K562 (cell line): ENCODE measurements around the gene MUC5B. TPM values are rescaled to one million over a fixed set of nuclear protein-coding genes. Genes with fewer than 3 reads are reported as not detected.

Source experiments
- ATAC-seq: fragments of 200-7000 bp; cut with Tn5 transposase; 3 replicates; pipeline ENCODE4 v1.9.1; 2020; ENCODE audit warnings: moderate library complexity
- BruUV-seq: library from RNA; stranded (reverse); fragments of 400-500 nt; replicated peaks from 2 replicates; lab custom pipeline; 2021; lab: Mats Ljungman, UMichigan
- CTCF ChIA-PET: fragments of 300-600 bp; formaldehyde crosslinking; extraction: SDS; loops from one replicate; lab custom pipeline; 2021; ENCODE audit warnings: low intra/inter-chr PET ratio; lab: Yijun Ruan, JAX
- POLR2A ChIA-PET: fragments of 300-600, 350-650 bp; sonication (Branson Sonifier 250); formaldehyde crosslinking; extraction: SDS; loops from one replicate; lab custom pipeline; 2021; ENCODE audit warnings: antibody characterized with exemption, inconsistent platforms; lab: Yijun Ruan, JAX
- DNase-seq, 4 experiments: peaks; one replicate each; pipeline versions ENCODE4 v3.0.0 to v3.0.0-alpha.2; 2011 to 2018; ENCODE audit warnings: low spot score in 3 of 4, mixed read lengths in 3 of 4; ENCODE audit errors: extremely low read depth in 1 of 4
- FAIRE-seq: peaks from 2 replicates; lab custom pipeline; 2011; peaks lifted over from hg19 to GRCh38; lab: Jason Lieb, UNC
- H2AFZ ChIP-seq: 2 replicates; pipeline ENCODE4 v1.6.0; 2011; ENCODE audit warnings: low read depth, low read length, control low read depth, inconsistent platforms
- H3K27ac ChIP-seq: fragments of 200-600 bp; 3 replicates; pipeline ENCODE4 v1.8.0; 2011; ENCODE audit warnings: low read depth, mild to moderate bottlenecking, control low read depth, inconsistent platforms, low read length, moderate library complexity, mixed read lengths; ENCODE audit errors: extremely low read depth
- H3K27me3 ChIP-seq, 2 experiments: fragments of 300-600 bp in 1 of 2; 2 replicates in 1 of 2; 3 replicates in 1 of 2; pipeline versions ENCODE4 v1.6.0 to v1.8.0; 2011; ENCODE audit warnings: inconsistent platforms in 2 of 2, low read length in 2 of 2, mild to moderate bottlenecking in 1 of 2, mixed read lengths in 1 of 2, moderate library complexity in 1 of 2; ENCODE audit not compliant: control insufficient read depth in 2 of 2, insufficient read depth in 2 of 2
- H3K36me3 ChIP-seq: fragments of 300-600 bp; 3 replicates; pipeline ENCODE4 v1.8.0; 2011; ENCODE audit warnings: mild to moderate bottlenecking, low read length, inconsistent platforms; ENCODE audit not compliant: control insufficient read depth, insufficient read depth
- H3K4me1 ChIP-seq, 2 experiments: fragments of 200-600 bp in 1 of 2; replicated peaks in 1 of 2; 2 replicates in 1 of 2; 3 replicates in 1 of 2; pipeline versions ENCODE4 v1.5.1 to v1.8.0; 2011; ENCODE audit warnings: inconsistent platforms in 2 of 2, low read length in 2 of 2, mild to moderate bottlenecking in 1 of 2, mixed read lengths in 1 of 2, moderate library complexity in 1 of 2; ENCODE audit not compliant: control insufficient read depth in 2 of 2, insufficient read depth in 2 of 2
- H3K4me2 ChIP-seq: 2 replicates; pipeline ENCODE4 v1.6.1; 2011; ENCODE audit warnings: low read length, control low read depth, inconsistent platforms, mixed read lengths; ENCODE audit not compliant: insufficient read depth
- H3K4me3 ChIP-seq: fragments of 200-600 bp; sonication (generic), shearing (Covaris generic); 2 replicates; pipeline ENCODE4 v1.5.1; 2016; ENCODE audit warnings: control low read depth, inconsistent platforms
- H3K79me2 ChIP-seq: fragments of 200-600 bp; 3 replicates; pipeline ENCODE4 v1.8.0; 2011; ENCODE audit warnings: low read length, inconsistent platforms; ENCODE audit not compliant: control insufficient read depth, insufficient read depth
- H3K9ac ChIP-seq, 2 experiments: 2 replicates each; pipeline versions ENCODE4 v1.6.0 to v1.6.1; 2011; ENCODE audit warnings: low read depth in 2 of 2, low read length in 2 of 2, control low read depth in 1 of 2, inconsistent platforms in 1 of 2, mild to moderate bottlenecking in 1 of 2, mixed read lengths in 1 of 2; ENCODE audit not compliant: insufficient read depth in 1 of 2
- H3K9me1 ChIP-seq: one replicate; pipeline ENCODE4 v1.6.0; 2011; ENCODE audit warnings: inconsistent platforms, mild to moderate bottlenecking, low read length, moderate library complexity; ENCODE audit not compliant: control insufficient read depth, insufficient read depth
- H3K9me3 ChIP-seq: replicated peaks from 2 replicates; pipeline ENCODE4 v1.5.1; 2011; ENCODE audit warnings: low read depth, low read length, inconsistent platforms; ENCODE audit not compliant: control insufficient read depth, insufficient read depth
- H4K20me1 ChIP-seq: replicated peaks from 2 replicates; pipeline ENCODE4 v1.6.1; 2011; ENCODE audit warnings: low read length, inconsistent platforms, mixed read lengths; ENCODE audit not compliant: control insufficient read depth, insufficient read depth
- ARHGAP35 ChIP-seq: fragments of 450-650 bp; IDR thresholded peaks from 2 replicates; pipeline ENCODE4 v1.6.1; 2018; ENCODE audit not compliant: partially characterized antibody
- FOXK1 ChIP-seq: sonication (generic); formaldehyde crosslinking; IDR thresholded peaks from 2 replicates; pipeline ENCODE4 v1.8.0; 2022; ENCODE audit warnings: missing genetic modification reagents, mild to moderate bottlenecking, borderline replicate concordance
- GTF2F1 ChIP-seq: IDR thresholded peaks from 2 replicates; pipeline ENCODE4 v1.6.1; 2011; ENCODE audit warnings: low read depth, low read length, improper control_type of control experiment
- HDAC3 ChIP-seq: fragments of 450-650 bp; IDR thresholded peaks from 2 replicates; pipeline ENCODE4 v1.6.1; 2018; ENCODE audit warnings: borderline replicate concordance, mild to moderate bottlenecking, moderate library complexity; ENCODE audit not compliant: partially characterized antibody
- HNRNPLL ChIP-seq: fragments of 200-400 bp; formaldehyde crosslinking; IDR thresholded peaks from 2 replicates; pipeline ENCODE4 v1.6.1; 2017; ENCODE audit warnings: low read length, low read depth, mild to moderate bottlenecking; ENCODE audit not compliant: poor library complexity, severe bottlenecking
- L3MBTL2 ChIP-seq: fragments of 450-650 bp; IDR thresholded peaks from 2 replicates; pipeline ENCODE4 v1.6.1; 2016; ENCODE audit warnings: mild to moderate bottlenecking, moderate library complexity
- MLLT1 ChIP-seq, 2 experiments: fragments of 450-650 bp; IDR thresholded peaks; 2 replicates each; pipeline ENCODE4 v1.6.1; 2016
- NEUROD1 ChIP-seq: fragments of 150-350 bp; IDR thresholded peaks from 2 replicates; pipeline ENCODE4 v1.6.1; 2014; ENCODE audit warnings: borderline replicate concordance, low read length, low read depth; ENCODE audit not compliant: partially characterized antibody
- NFATC3 ChIP-seq: fragments of 450-650 bp; IDR thresholded peaks from 2 replicates; pipeline ENCODE4 v1.6.1; 2017; ENCODE audit warnings: mild to moderate bottlenecking
- NUFIP1 ChIP-seq: fragments of 450-650 bp; IDR thresholded peaks from 2 replicates; pipeline ENCODE4 v1.6.1; 2018; ENCODE audit not compliant: partially characterized antibody
- PHF20 ChIP-seq: fragments of 450-650 bp; IDR thresholded peaks from 2 replicates; pipeline ENCODE4 v1.6.1; 2018; ENCODE audit not compliant: partially characterized antibody
- POLR2A ChIP-seq: fragments of 450-650 bp; conservative IDR thresholded peaks from 2 replicates; pipeline ENCODE4 v1.6.1; 2016
- RBM14 ChIP-seq: fragments of 200-400 bp; formaldehyde crosslinking; IDR thresholded peaks from 2 replicates; pipeline ENCODE4 v1.6.1; 2018; ENCODE audit warnings: low read depth, mild to moderate bottlenecking, low read length, moderate library complexity, borderline replicate concordance; ENCODE audit not compliant: insufficient read depth
- RHOXF2B ChIP-seq: fragments of 250-450 bp; sonication (Bioruptor Pico); conservative IDR thresholded peaks from 2 replicates; pipeline ENCODE4 v1.5.1; 2021
- SRF ChIP-seq, 2 experiments: fragments of 250-450, 450-650 bp in 1 of 2; sonication (Bioruptor Pico) in 1 of 2; sonication (generic) in 1 of 2; formaldehyde crosslinking; IDR thresholded peaks; 2 replicates each; pipeline versions ENCODE4 v1.5.0 to v1.5.1; 2020 to 2022; ENCODE audit warnings: mild to moderate bottlenecking in 1 of 2, missing genetic modification reagents in 1 of 2
- U2AF1 ChIP-seq: fragments of 200-400 bp; formaldehyde crosslinking; optimal IDR thresholded peaks from 2 replicates; pipeline ENCODE3; 2017; ENCODE audit warnings: mild to moderate bottlenecking, low read depth, low read length, moderate library complexity
- ZNF507 ChIP-seq: conservative IDR thresholded peaks from 2 replicates; pipeline ENCODE4 v1.6.1; 2017; ENCODE audit warnings: missing genetic modification characterization, missing compliant biosample characterization
- WGBS: fragments of 100-300 bp; shearing (Covaris generic); methylation state at CpG from one replicate; pipeline ENCODE4 v1.1.6; 2016; ENCODE audit warnings: low coverage, mixed read lengths; ENCODE audit not compliant: insufficient coverage; ENCODE audit errors: missing lambda C conversion rate; 5-methylcytosine and 5-hydroxymethylcytosine counted together
- in situ Hi-C: fragments of 300-500 bp; cut with MboI; formaldehyde crosslinking; loops from 4 replicates; pipeline ENCODE4 v1.15.0; 2018; ENCODE audit warnings: inconsistent platforms, mixed read lengths
- intact Hi-C: fragments of 100-400 bp; cut with micrococcal nuclease; formaldehyde crosslinking; loops from 2 replicates; pipeline ENCODE4 v1.14.2; 2022
- polyA plus RNA-seq, 8 experiments: library from polyadenylated mRNA; depleted of rRNA in 4 of 8; stranded (reverse) in 5 of 8; unstranded in 3 of 8; fragments of >200 nt; fragmentation: Nextera tagmentation in 2 of 8; fragmentation: Illumina TruSeq in 1 of 8; extraction: Ambion mirVana in 2 of 8; extraction: Trizol in 1 of 8; gene quantifications; 2 replicates each; pipeline versions ENCODE4 v1.2.1 to v1.2.3, GENCODE V29; 2011 to 2014; ENCODE audit warnings: inconsistent platforms in 1 of 8, missing spikeins in 1 of 8
- total RNA-seq, 7 experiments: library from RNA; depleted of rRNA in 6 of 7; stranded (reverse); fragments of >200 nt in 6 of 7; fragmentation: Illumina TruSeq in 2 of 7; extraction: Trizol in 2 of 7; gene quantifications; 2 replicates each; pipeline versions ENCODE4 v1.2.1 to v1.2.3, GENCODE V29; 2011 to 2021; ENCODE audit warnings: low replicate concordance in 1 of 7
- TF ChIP-seq, protein P1 (sequence below): fragments of 250-450 bp; sonication (Bioruptor Pico); IDR thresholded peaks from 2 replicates; pipeline ENCODE4 v1.6.1; 2021; ENCODE audit warnings: mild to moderate bottlenecking

The MUC5B gene
- total and polyA plus RNA-seq, 9 of the 15 experiments (the other 6 are each of a cell fraction or from before 2014, with no cell fraction given) = 0.04 to 0.95 TPM; not detected in 7

DNA sequence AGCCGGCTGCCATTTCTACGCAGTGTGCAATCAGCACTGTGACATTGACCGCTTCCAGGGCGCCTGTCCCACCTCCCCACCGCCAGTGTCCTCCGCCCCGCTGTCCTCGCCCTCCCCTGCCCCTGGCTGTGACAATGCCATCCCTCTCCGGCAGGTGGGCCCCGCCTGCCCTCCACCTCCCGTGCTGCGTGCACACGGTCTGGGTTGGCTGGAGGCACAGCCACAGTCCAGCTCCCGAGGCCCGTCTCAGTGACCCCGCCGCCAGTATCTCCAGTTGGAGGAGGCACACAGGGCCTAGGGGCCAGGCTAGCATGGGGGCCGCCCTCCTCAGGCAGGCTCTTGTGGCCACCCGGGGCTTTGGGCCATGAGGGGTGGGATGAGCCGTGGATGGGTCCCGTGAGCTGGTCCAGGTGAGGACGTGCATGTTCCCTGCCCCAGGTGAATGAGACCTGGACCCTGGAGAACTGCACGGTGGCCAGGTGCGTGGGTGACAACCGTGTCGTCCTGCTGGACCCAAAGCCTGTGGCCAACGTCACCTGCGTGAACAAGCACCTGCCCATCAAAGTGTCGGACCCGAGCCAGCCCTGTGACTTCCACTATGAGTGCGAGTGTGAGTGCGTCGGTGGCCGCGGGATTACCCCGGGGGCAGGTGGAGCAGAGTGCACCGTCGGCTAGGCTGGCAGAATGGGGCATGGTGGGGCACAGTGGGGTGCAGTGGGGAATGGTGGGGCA is 29.7 kb downstream of the MUC5B start:
- Histone ChIP-seq H3K9me3 (peaks cover 1% of the 10 kb centered on the region; the same call in 1 of the 2 replicates), H3K9ac (no peak overlapping the region), H3K27ac (no peak overlapping the region), H4K20me1 (no peaks in the 10 kb centered on the region), H3K9me1 (no peaks in the 10 kb centered on the region), H3K4me3 (no peak overlapping the region), H2AFZ (no peak overlapping the region), H3K36me3 (no peaks in the 10 kb centered on the region), H3K79me2 (no peaks in the 10 kb centered on the region), H3K4me1 (peaks cover 0 to 15% of the 10 kb centered on the region in 2 experiments; a peak in 2 of 5 replicates), H3K4me2 (no peak overlapping the region), H3K27me3 (peaks cover 0 to 13% of the 10 kb centered on the region in 2 experiments; a peak in 2 of 5 replicates)
- FAIRE-seq = no peak
- no peak for DNase-seq
- ChIA-PET CTCF (no interaction called here), POLR2A (interaction anchor here (0.6 to 1.3 kb wide), 2 partner anchors 11 to 28 kb away, joined by 4 read pairs; no protein-coding TSS in a partner anchor)
- 18% methylated on average over 36 of the region's 38 CpGs for WGBS
- intact Hi-C loops = no loop called here
- ATAC-seq = no peak
- no TSS peak for BruUV-seq
- in situ Hi-C loops = no loop called here
- TF ChIP-seq RHOXF2B (CRISPR knock-in tag) (no peak), HDAC3 (no peak), ZNF507 (tag) (no peak), U2AF1 (no peak), HNRNPLL (no peak), L3MBTL2 (no peak), PHF20 (no peak), NEUROD1 (no peak), ARHGAP35 (no peak), MLLT1 (IDR thresholded peaks at IDR 0.05) (no peak), GTF2F1 (no peak), NUFIP1 (no peak), FOXK1 (CRISPR knock-in tag) (no peak), NFATC3 (no peak), RBM14 (no peak), SRF (CRISPR knock-in tag; IDR thresholded peaks at IDR 0.05) (no peak), POLR2A (no peak)
- TF ChIP-seq, protein P1, sequence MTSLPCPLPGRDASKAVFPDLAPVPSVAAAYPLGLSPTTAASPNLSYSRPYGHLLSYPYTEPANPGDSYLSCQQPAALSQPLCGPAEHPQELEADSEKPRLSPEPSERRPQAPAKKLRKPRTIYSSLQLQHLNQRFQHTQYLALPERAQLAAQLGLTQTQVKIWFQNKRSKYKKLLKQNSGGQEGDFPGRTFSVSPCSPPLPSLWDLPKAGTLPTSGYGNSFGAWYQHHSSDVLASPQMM (CRISPR knock-in tag) = no peak
